Stimulated activated CD4-positive, alpha-beta T cell treated with anti-CD3 and anti-CD28 coated beads, Interleukin-1b, Interleukin-23, amount 100 ng/mL, for 1 hour (primary cell): Measurements from ENCODE around the gene RPL3.

Experiments
- DNase-seq, 2 donors: peaks; one replicate each; pipeline ENCODE4 v3.0.0-alpha.2; 2020; ENCODE audit warnings: low read depth in 2 of 2

The RPL3 gene

GRCh38 chr22:39317084-39317774, 2.2 kb downstream of the RPL3 start:
- no peak for DNase-seq

GRCh38 chr22:39316440-39317083, 2.9 kb downstream of the RPL3 start:
- peak; percentile 46 to 56 for DNase-seq

- DNase-seq: no peak
These were observed 4.0 kb downstream of the RPL3 start for GRCh38 chr22:39315389-39315788.

GRCh38 chr22:39314251-39314971, 5.0 kb downstream of the RPL3 start:
- no peak for DNase-seq

- no peak for DNase-seq
These were observed 6.0 kb downstream of the RPL3 start for GRCh38 chr22:39313258-39314001.

- DNase-seq: no peak
These were observed 7.0 kb downstream of the RPL3 start for GRCh38 chr22:39312410-39312809.

GRCh38 chr22:39311592-39312400, 7.6 kb downstream of the RPL3 start:
- DNase-seq: no peak

- DNase-seq: no peak
These were observed 9.3 kb downstream of the RPL3 start for GRCh38 chr22:39309881-39310714.

- DNase-seq: no peak
These were observed 10.0 kb downstream of the RPL3 start for GRCh38 chr22:39309364-39309861.

- no peak for DNase-seq
These were observed 10.6 kb downstream of the RPL3 start for GRCh38 chr22:39308614-39309363.

- DNase-seq: no peak
These were observed 12.7 kb downstream of the RPL3 start for GRCh38 chr22:39306456-39307361.

- DNase-seq: no peak
These were observed 15.3 kb downstream of the RPL3 start for GRCh38 chr22:39303892-39304671.

GRCh38 chr22:39303358-39303757, 16.1 kb downstream of the RPL3 start:
- no peak for DNase-seq

GRCh38 chr22:39302431-39302960, 16.9 kb downstream of the RPL3 start:
- DNase-seq: no peak

- DNase-seq: no peak
These were observed 17.5 kb downstream of the RPL3 start for GRCh38 chr22:39301926-39302325.

GRCh38 chr22:39301108-39301507, 18.3 kb downstream of the RPL3 start:
- DNase-seq: no peak

GRCh38 chr22:39300186-39300830, 19.1 kb downstream of the RPL3 start:
- no peak for DNase-seq
